ENCODE results near the gene JAGN1. TPM values are rescaled to one million over a fixed set of nuclear protein-coding genes. Genes with fewer than 3 reads are reported as not detected.
"Not testable (repeated sequence)": the region's sequence is repeated elsewhere in the genome, so short reads cannot be mapped to it uniquely, and the experiment has no call there.

The JAGN1 gene
- total RNA-seq, 2 donors from 2014 or later, result 31.8 to 42.8 TPM

GRCh38 chr3:9932843-9933560 is 42.6 kb downstream of the JAGN1 start:
- Mint-ChIP-seq H3K27ac (peak overlapping the region; percentile 98 to 99), H3K4me1 (ENCODE audit: low read depth in 2 of 2) (peaks cover 32 to 37% of the 10 kb centered on the region in 2 donors)

GRCh38 chr3:9933561-9934234 is 43.3 kb downstream of the JAGN1 start, which contains the start of gene CRELD1:
Gene CRELD1, plus strand, starts transcription at chr3:9933834. Its CDS starts 605 bp downstream, at chr3:9934439.
- peak within 1 kb of the TSS; percentile 98 to 99 for H3K27ac Mint-ChIP-seq
- H3K27me3 Mint-ChIP-seq, result no peaks in the 10 kb centered on the region
- H3K4me1 Mint-ChIP-seq (ENCODE audit: low read depth in 2 of 2), result peaks cover 34 to 37% of the 10 kb centered on the region in 2 donors
- peaks cover 4% of the 10 kb centered on the region for H3K36me3 Mint-ChIP-seq
- ATAC-seq (peak; percentile 90 to 93), DNase-seq (ENCODE audit: low spot score) (peak; percentile 98)
- no peaks in the 10 kb centered on the region for H3K9me3 Mint-ChIP-seq
- H3K4me3 Mint-ChIP-seq, result peak within 1 kb of the TSS; percentile 99

More at GRCh38 chr3:9932843-9933560, 42.6 kb downstream of the JAGN1 start:
- Mint-ChIP-seq H3K27me3 (no peaks in the 10 kb centered on the region), H3K9me3 (no peaks in the 10 kb centered on the region), H3K4me3 (peak overlapping the region; percentile 99), H3K36me3 (peaks cover 4% of the 10 kb centered on the region)
- ATAC-seq, result peak; percentile 88
- DNase-seq (ENCODE audit: low spot score), result peak; percentile 92

- Mint-ChIP-seq H3K27me3 (no peaks in the 10 kb centered on the region), H3K4me1 (ENCODE audit: low read depth in 2 of 2) (peaks cover 34 to 37% of the 10 kb centered on the region in 2 donors), H3K4me3 (peak overlapping the region; percentile 99), H3K36me3 (peaks cover 4% of the 10 kb centered on the region), H3K9me3 (no peaks in the 10 kb centered on the region), H3K27ac (peak overlapping the region; percentile 98 to 99)
- DNase-seq (ENCODE audit: low spot score), result no peak
- ATAC-seq, result no peak
These were observed 43.8 kb downstream of the JAGN1 start for GRCh38 chr3:9934235-9934621.

- Mint-ChIP-seq H3K27me3 (no peaks in the 10 kb centered on the region), H3K9me3 (no peaks in the 10 kb centered on the region), H3K36me3 (peaks cover 4% of the 10 kb centered on the region), H3K4me3 (peak overlapping the region; percentile 99), H3K27ac (peak overlapping the region; percentile 98 to 99), H3K4me1 (ENCODE audit: low read depth in 2 of 2) (peaks cover 34 to 37% of the 10 kb centered on the region in 2 donors)
- DNase-seq (ENCODE audit: low spot score) (no peak), ATAC-seq (no peak)
These were observed 44.6 kb downstream of the JAGN1 start for GRCh38 chr3:9934993-9935392.

- peaks cover 4% of the 10 kb centered on the region for H3K36me3 Mint-ChIP-seq
- no peak for DNase-seq (ENCODE audit: low spot score)
- H3K4me3 Mint-ChIP-seq, result peak overlapping the region; percentile 99
- H3K27me3 Mint-ChIP-seq, result no peaks in the 10 kb centered on the region
- ATAC-seq, result no peak
- peaks cover 34 to 37% of the 10 kb centered on the region in 2 donors for H3K4me1 Mint-ChIP-seq (ENCODE audit: low read depth in 2 of 2)
- no peaks in the 10 kb centered on the region for H3K9me3 Mint-ChIP-seq
- H3K27ac Mint-ChIP-seq, result peak overlapping the region in 1 of 2 donors; percentile 98
These were observed 45.6 kb downstream of the JAGN1 start for GRCh38 chr3:9935966-9936510.

- Mint-ChIP-seq H3K9me3 (no peaks in the 10 kb centered on the region), H3K4me3 (no peak overlapping the region), H3K27me3 (no peaks in the 10 kb centered on the region), H3K27ac (no peak overlapping the region), H3K36me3 (peaks cover 4% of the 10 kb centered on the region), H3K4me1 (ENCODE audit: low read depth in 2 of 2) (peaks cover 27 to 30% of the 10 kb centered on the region in 2 donors)
- no peak for DNase-seq (ENCODE audit: low spot score)
- ATAC-seq, result no peak
These were observed 47.3 kb downstream of the JAGN1 start for GRCh38 chr3:9937486-9938238.

GRCh38 chr3:9938966-9939365 is 48.6 kb downstream of the JAGN1 start:
- no peak for ATAC-seq
- H3K4me3 Mint-ChIP-seq, result no peak overlapping the region
- H3K36me3 Mint-ChIP-seq, result peaks cover 4% of the 10 kb centered on the region
- peaks cover 21 to 27% of the 10 kb centered on the region in 2 donors for H3K4me1 Mint-ChIP-seq (ENCODE audit: low read depth in 2 of 2)
- H3K27ac Mint-ChIP-seq, result no peak overlapping the region
- H3K9me3 Mint-ChIP-seq, result no peaks in the 10 kb centered on the region
- DNase-seq (ENCODE audit: low spot score), result no peak
- H3K27me3 Mint-ChIP-seq, result no peaks in the 10 kb centered on the region

- not testable (repeated sequence) for H3K4me3 Mint-ChIP-seq; H3K27ac Mint-ChIP-seq; H3K27me3 Mint-ChIP-seq; ATAC-seq; DNase-seq (ENCODE audit: low spot score); H3K9me3 Mint-ChIP-seq; H3K36me3 Mint-ChIP-seq
- peaks cover 12 to 20% of the 10 kb centered on the region in 2 donors for H3K4me1 Mint-ChIP-seq (ENCODE audit: low read depth in 2 of 2)
These were observed 49.5 kb downstream of the JAGN1 start for GRCh38 chr3:9939906-9940305.

GRCh38 chr3:9940746-9941145 is 50.3 kb downstream of the JAGN1 start:
- Mint-ChIP-seq H3K27ac (no peak overlapping the region), H3K4me3 (no peak overlapping the region), H3K27me3 (no peaks in the 10 kb centered on the region), H3K4me1 (ENCODE audit: low read depth in 2 of 2) (peaks cover 4 to 11% of the 10 kb centered on the region in 2 donors), H3K9me3 (no peaks in the 10 kb centered on the region), H3K36me3 (peaks cover 4% of the 10 kb centered on the region)
- ATAC-seq (no peak), DNase-seq (ENCODE audit: low spot score) (no peak)

- H3K9me3 Mint-ChIP-seq, result no peaks in the 10 kb centered on the region
- H3K4me1 Mint-ChIP-seq (ENCODE audit: low read depth in 2 of 2), result peaks cover 0 to 7% of the 10 kb centered on the region in 2 donors
- no peaks in the 10 kb centered on the region for H3K27me3 Mint-ChIP-seq
- no peak for DNase-seq (ENCODE audit: low spot score)
- no peak for ATAC-seq
- no peak overlapping the region for H3K27ac Mint-ChIP-seq
- H3K4me3 Mint-ChIP-seq, result no peak overlapping the region
- no peaks in the 10 kb centered on the region for H3K36me3 Mint-ChIP-seq
These were observed 51.8 kb downstream of the JAGN1 start for GRCh38 chr3:9942164-9942563.

GRCh38 chr3:9942934-9943690 is 52.7 kb downstream of the JAGN1 start:
- H3K27ac Mint-ChIP-seq, result peak overlapping the region in 1 of 2 donors; percentile 13
- no peak overlapping the region for H3K4me3 Mint-ChIP-seq
- no peaks in the 10 kb centered on the region for H3K27me3 Mint-ChIP-seq
- peaks cover 0 to 3% of the 10 kb centered on the region in 2 donors for H3K4me1 Mint-ChIP-seq (ENCODE audit: low read depth in 2 of 2)
- no peaks in the 10 kb centered on the region for H3K36me3 Mint-ChIP-seq
- no peaks in the 10 kb centered on the region for H3K9me3 Mint-ChIP-seq
- ATAC-seq, result no peak
- no peak for DNase-seq (ENCODE audit: low spot score)

Measured in natural killer cell treated with Interleukin-12 subunit alpha and Interleukin-12 subunit beta and Interleukin-15 and Interleukin-18, amount 100 ng/mL, for 72 hours (primary cell).